Retinal pigment epithelial cell (primary cell): Measurements from ENCODE around the gene XPO4.

Experiments used
- DNase-seq: peaks from one replicate; pipeline ENCODE4 v3.0.0-alpha.2; 2010; ENCODE audit warnings: low read depth
- H3K4me3 ChIP-seq: 2 replicates; pipeline ENCODE4 v1.5.1; 2011; ENCODE audit warnings: mild to moderate bottlenecking, low read length, control low read depth, moderate library complexity
- TF ChIP-seq, protein P1 (sequence below): conservative IDR thresholded peaks from 2 replicates; pipeline ENCODE4 v1.5.1; 2011; ENCODE audit warnings: low read depth, low read length, control low read depth, inconsistent platforms

XPO4 gene

DNA sequence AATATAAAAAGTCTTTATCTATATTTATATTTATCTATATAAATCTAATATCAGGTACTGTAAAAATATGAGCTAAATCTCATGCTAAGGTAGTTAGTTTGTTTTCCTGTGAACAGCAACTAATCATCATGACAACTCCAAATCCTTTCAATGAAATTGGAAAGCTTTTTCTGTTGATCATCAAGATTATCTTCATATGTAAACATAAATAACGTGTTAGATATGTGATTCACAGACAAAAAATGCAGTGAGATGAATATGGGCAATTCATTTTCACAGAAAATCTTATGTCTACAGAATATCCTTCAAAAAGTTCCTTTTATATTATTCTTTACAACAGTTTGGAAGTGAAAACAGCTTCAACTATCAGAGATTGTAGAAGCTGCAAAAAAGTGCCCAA, 87.1 kb downstream of the XPO4 start:
- DNase-seq: no peak
- TF ChIP-seq, protein P1, sequence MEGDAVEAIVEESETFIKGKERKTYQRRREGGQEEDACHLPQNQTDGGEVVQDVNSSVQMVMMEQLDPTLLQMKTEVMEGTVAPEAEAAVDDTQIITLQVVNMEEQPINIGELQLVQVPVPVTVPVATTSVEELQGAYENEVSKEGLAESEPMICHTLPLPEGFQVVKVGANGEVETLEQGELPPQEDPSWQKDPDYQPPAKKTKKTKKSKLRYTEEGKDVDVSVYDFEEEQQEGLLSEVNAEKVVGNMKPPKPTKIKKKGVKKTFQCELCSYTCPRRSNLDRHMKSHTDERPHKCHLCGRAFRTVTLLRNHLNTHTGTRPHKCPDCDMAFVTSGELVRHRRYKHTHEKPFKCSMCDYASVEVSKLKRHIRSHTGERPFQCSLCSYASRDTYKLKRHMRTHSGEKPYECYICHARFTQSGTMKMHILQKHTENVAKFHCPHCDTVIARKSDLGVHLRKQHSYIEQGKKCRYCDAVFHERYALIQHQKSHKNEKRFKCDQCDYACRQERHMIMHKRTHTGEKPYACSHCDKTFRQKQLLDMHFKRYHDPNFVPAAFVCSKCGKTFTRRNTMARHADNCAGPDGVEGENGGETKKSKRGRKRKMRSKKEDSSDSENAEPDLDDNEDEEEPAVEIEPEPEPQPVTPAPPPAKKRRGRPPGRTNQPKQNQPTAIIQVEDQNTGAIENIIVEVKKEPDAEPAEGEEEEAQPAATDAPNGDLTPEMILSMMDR: no peak
- no peak overlapping the region for H3K4me3 ChIP-seq

- H3K4me3 ChIP-seq: no peak overlapping the region
- TF ChIP-seq, protein P1: no peak
- DNase-seq: peak; percentile 96
Observed at GRCh38 chr13:20814224-20814910, 88.2 kb downstream of the XPO4 start.

GRCh38 chr13:20812890-20813289, 89.7 kb downstream of the XPO4 start:
- no peak for DNase-seq
- no peak overlapping the region for H3K4me3 ChIP-seq
- TF ChIP-seq, protein P1: no peak

DNA sequence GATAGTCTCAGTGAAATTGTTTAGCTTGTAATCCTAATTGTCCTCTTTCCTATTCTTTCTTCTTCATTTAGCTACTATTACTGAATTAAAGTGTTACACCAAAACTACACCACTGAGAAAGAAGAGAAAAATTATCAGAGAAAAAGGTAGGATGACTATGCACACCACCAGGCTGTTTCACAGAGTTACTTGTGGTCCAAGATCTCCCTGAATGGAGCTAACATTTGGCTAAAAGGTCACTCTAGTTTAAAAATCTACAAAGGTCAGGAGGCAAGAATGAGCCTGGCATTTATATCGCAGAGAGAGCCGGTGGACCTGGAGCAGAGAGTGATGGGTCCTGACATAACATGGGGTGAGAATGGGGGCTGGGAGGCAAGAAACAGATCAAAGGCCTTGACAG, 91.7 kb downstream of the XPO4 start:
- TF ChIP-seq, protein P1: no peak
- H3K4me3 ChIP-seq: no peak overlapping the region
- DNase-seq: no peak

DNA sequence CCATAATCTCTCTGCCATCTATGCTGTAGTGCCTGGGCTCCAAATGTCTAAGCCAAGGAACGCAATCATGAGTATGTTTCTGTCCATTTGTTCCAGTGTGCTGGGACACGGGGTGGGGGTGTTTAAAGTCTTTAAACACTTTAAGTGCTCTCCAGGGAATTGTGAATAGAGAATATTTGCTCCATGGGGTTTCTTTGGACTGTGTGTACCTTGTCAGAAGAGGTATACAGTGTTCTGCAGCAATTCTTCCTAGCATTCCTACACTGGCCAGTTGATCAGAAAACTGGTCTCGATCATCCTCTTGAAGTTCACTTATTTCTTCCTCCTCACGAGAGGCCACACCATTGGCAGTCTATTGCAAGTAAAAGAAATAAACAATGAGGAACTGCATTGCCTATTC, 93.7 kb downstream of the XPO4 start:
- H3K4me3 ChIP-seq: no peak overlapping the region
- TF ChIP-seq, protein P1: no peak
- no peak for DNase-seq

- no peak overlapping the region for H3K4me3 ChIP-seq
- TF ChIP-seq, protein P1: no peak
- DNase-seq: no peak
Observed at GRCh38 chr13:20803180-20803965, 99.2 kb downstream of the XPO4 start.

GRCh38 chr13:20801707-20802106, 100.8 kb downstream of the XPO4 start:
- TF ChIP-seq, protein P1: no peak
- no peak for DNase-seq
- no peak overlapping the region for H3K4me3 ChIP-seq
